ENCODE results near the gene PCGF3. TPM values are rescaled to one million over a fixed set of nuclear protein-coding genes. Genes with fewer than 3 reads are reported as not detected.

PCGF3 gene
- total and polyA plus RNA-seq, 10 of the 15 experiments (the other 5 are each of a cell fraction or from before 2014, with no cell fraction given), result 2.2 to 43.8 (median 15.9) TPM

DNA sequence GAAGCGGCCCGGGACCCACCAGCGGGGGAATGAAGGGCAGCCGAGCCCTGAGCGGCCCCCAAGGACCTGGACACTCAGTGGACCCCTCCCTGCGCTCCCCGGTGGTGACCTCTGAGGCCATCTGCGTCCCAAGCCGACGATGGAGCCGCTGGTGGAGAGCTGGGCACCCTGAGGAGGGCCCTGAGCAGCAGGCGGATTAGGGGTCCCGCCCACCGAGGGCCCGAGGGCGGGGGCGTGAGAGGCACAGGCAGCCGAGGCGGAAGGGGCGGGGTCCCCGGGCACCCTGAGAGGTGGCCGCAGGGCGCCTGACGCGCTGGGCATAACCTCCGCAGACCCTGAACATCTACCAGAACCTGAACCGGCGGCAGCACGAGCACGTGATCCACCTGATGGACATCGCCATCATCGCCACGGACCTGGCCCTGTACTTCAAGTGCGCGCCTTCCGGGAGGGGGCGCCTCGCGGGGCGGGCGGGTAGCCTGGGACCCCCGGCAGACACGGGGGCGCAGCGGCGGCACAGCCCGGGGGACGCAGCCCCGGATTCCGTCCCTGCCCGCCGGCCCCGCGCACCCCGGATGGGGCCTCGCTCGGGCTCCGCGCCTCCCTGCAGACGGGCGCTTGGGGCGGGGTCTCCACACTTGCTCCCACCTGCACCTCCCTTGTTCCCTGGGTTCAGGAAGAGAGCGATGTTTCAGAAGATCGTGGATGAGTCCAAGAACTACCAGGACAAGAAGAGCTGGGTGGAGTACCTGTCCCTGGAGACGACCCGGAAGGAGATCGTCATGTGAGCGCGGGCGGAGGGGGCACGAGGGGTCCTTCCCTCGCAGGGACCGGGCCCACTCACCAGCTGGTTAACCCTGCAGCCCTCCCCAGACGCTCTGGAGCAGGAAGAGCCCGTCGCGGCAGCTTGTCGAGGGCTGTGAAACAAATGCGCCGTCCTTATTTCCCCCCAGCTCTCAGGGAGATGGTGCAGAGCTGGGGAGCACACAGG, 41.9 kb upstream of the PCGF3 start:
- ChIA-PET POLR2A (interaction anchor here (0.6 to 1.8 kb wide), 3 partner anchors 9 to 18 kb away, joined by 6 to 9 read pairs (median 6); no protein-coding TSS in a partner anchor), SMC1A (ENCODE audit: uncharacterized antibody, unreplicated experiment) (interaction anchor here (0.9 to 1.3 kb wide), 2 partner anchors 60 to 115 kb away, joined by 3 to 4 read pairs; no protein-coding TSS in a partner anchor), CTCF (interaction anchor here (0.8 to 1.1 kb wide), 6 partner anchors 10 to 190 kb away, joined by 3 to 4 read pairs (median 4); partner anchors contain the start of genes ATP5ME and MYL5), RAD21 (ENCODE audit: unreplicated experiment) (interaction anchor here (1.0 to 1.4 kb wide), 2 partner anchors 12 to 56 kb away, joined by 3 to 5 read pairs; no protein-coding TSS in a partner anchor)
- Histone ChIP-seq H3K4me3 (peak overlapping the region; percentile 79), H2AFZ (ENCODE audit: control insufficient read depth, low read depth, low read length) (peak overlapping the region; percentile 75), H4K20me1 (ENCODE audit: control insufficient read depth, insufficient read depth) (no peaks in the 10 kb centered on the region), H3K36me3 (ENCODE audit: control insufficient read depth in 2 of 2, insufficient read depth in 2 of 2, low read length in 1 of 2) (no peaks in the 10 kb centered on the region), H3K9ac (ENCODE audit: control insufficient read depth, insufficient read depth, low read length) (peak overlapping the region; percentile 68), H3K79me2 (ENCODE audit: control insufficient read depth, insufficient read depth, low read length) (peaks cover 3% of the 10 kb centered on the region), H3K9me3 (replicated peaks; ENCODE audit: control insufficient read depth, insufficient read depth, low read length) (no peaks in the 10 kb centered on the region; the same call in 2 of the 3 replicates), H3K27ac (ENCODE audit: control insufficient read depth, insufficient read depth) (peak overlapping the region; percentile 73), H3K27me3 (replicated peaks in 1 of 2; ENCODE audit: control insufficient read depth in 2 of 2, insufficient read depth in 2 of 2, low read length in 1 of 2) (no peaks in the 10 kb centered on the region), H3K4me2 (ENCODE audit: control insufficient read depth, insufficient read depth) (peak overlapping the region; percentile 49), H3K4me1 (ENCODE audit: control insufficient read depth, insufficient read depth, low read length) (no peaks in the 10 kb centered on the region)
- no TSS peak for BruUV-seq (replicated peaks)
- peak; percentile 74 for ATAC-seq
- no peak for FAIRE-seq
- in situ Hi-C loops (cut with MboI) (no loop called here), intact Hi-C loops (cut with micrococcal nuclease; ENCODE audit: unreplicated experiment) (no loop called here)
- WGBS (ENCODE audit: insufficient coverage, insufficient replicate concordance, low lambda C conversion rate, missing lambda C conversion rate), result 5% methylated on average over 52 of the region's 80 CpGs
- DNase-seq (ENCODE audit: low read depth, low spot score), result no peak
- TF ChIP-seq PAX5 (IDR thresholded peaks at IDR 0.05; ENCODE audit: borderline replicate concordance, low read depth, low read length) (no peak), KLF5 (IDR thresholded peaks at IDR 0.05; ENCODE audit: partially characterized antibody) (no peak), NR2C1 (IDR thresholded peaks at IDR 0.05) (peak; percentile 96), NBN (IDR thresholded peaks at IDR 0.05) (no peak), ESRRA (IDR thresholded peaks at IDR 0.05; ENCODE audit: low read length) (no peak), YBX1 (IDR thresholded peaks at IDR 0.05) (no peak), NFYB (IDR thresholded peaks at IDR 0.05; ENCODE audit: insufficient read depth, low read depth, low read length) (no peak), NR2F1 (conservative IDR thresholded peaks at IDR 0.05) (0 out of 2 replicates have a peak, but pooled peaks have one; percentile 26), TCF3 (IDR thresholded peaks at IDR 0.05; ENCODE audit: borderline replicate concordance, insufficient read depth, low read depth, low read length) (0 out of 2 replicates have a peak, but pooled peaks have one; percentile 35), IKZF1 (conservative IDR thresholded peaks at IDR 0.05) (peak; percentile 46; the same call in 1 of the 2 replicates), POLR2AphosphoS2 (IDR thresholded peaks at IDR 0.05; ENCODE audit: low read depth, low read length) (peak; percentile 47; the same call in 1 of the 2 replicates), RAD51 (IDR thresholded peaks at IDR 0.05) (peak; percentile 53; the same call in 1 of the 2 replicates), NR2C2 (IDR thresholded peaks at IDR 0.05; ENCODE audit: borderline replicate concordance, control insufficient read depth, insufficient read length, low read depth) (peak; percentile 44), BCL11A (IDR thresholded peaks at IDR 0.05; ENCODE audit: low read depth, low read length) (no peak), PAX8 (IDR thresholded peaks at IDR 0.05) (no peak), MTA2 (IDR thresholded peaks at IDR 0.05; ENCODE audit: low read depth) (peak; percentile 24; the same call in 1 of the 2 replicates)
- TF ChIP-seq, protein P1, sequence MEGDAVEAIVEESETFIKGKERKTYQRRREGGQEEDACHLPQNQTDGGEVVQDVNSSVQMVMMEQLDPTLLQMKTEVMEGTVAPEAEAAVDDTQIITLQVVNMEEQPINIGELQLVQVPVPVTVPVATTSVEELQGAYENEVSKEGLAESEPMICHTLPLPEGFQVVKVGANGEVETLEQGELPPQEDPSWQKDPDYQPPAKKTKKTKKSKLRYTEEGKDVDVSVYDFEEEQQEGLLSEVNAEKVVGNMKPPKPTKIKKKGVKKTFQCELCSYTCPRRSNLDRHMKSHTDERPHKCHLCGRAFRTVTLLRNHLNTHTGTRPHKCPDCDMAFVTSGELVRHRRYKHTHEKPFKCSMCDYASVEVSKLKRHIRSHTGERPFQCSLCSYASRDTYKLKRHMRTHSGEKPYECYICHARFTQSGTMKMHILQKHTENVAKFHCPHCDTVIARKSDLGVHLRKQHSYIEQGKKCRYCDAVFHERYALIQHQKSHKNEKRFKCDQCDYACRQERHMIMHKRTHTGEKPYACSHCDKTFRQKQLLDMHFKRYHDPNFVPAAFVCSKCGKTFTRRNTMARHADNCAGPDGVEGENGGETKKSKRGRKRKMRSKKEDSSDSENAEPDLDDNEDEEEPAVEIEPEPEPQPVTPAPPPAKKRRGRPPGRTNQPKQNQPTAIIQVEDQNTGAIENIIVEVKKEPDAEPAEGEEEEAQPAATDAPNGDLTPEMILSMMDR (IDR thresholded peaks at IDR 0.05 in 2 of 3, conservative IDR thresholded peaks at IDR 0.05 in 1 of 3; ENCODE audit: control insufficient read depth in 2 of 3, extremely low read depth in 1 of 3, insufficient read depth in 1 of 3, low read depth in 3 of 3, low read length in 3 of 3), result peak in 2 of 3 experiments; percentile 5 to 7; a peak in 2 of 6 replicates
- TF ChIP-seq, protein P2, sequence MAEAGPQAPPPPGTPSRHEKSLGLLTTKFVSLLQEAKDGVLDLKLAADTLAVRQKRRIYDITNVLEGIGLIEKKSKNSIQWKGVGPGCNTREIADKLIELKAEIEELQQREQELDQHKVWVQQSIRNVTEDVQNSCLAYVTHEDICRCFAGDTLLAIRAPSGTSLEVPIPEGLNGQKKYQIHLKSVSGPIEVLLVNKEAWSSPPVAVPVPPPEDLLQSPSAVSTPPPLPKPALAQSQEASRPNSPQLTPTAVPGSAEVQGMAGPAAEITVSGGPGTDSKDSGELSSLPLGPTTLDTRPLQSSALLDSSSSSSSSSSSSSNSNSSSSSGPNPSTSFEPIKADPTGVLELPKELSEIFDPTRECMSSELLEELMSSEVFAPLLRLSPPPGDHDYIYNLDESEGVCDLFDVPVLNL (IDR thresholded peaks at IDR 0.05; ENCODE audit: low read depth, low read length), result no peak
- TF ChIP-seq, protein P3, sequence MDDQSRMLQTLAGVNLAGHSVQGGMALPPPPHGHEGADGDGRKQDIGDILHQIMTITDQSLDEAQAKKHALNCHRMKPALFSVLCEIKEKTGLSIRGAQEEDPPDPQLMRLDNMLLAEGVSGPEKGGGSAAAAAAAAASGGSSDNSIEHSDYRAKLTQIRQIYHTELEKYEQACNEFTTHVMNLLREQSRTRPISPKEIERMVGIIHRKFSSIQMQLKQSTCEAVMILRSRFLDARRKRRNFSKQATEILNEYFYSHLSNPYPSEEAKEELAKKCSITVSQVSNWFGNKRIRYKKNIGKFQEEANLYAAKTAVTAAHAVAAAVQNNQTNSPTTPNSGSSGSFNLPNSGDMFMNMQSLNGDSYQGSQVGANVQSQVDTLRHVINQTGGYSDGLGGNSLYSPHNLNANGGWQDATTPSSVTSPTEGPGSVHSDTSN (IDR thresholded peaks at IDR 0.05; ENCODE audit: insufficient replicate concordance, low read depth, low read length), result peak; percentile 1

All from GM12878 (cell line).